Neuron (in vitro differentiated cells): ENCODE data around the gene MAST4.

ENCODE experiments used
- H2AFZ ChIP-seq: one replicate; pipeline ENCODE4 v1.6.1; 2013; ENCODE audit warnings: low read depth, mild to moderate bottlenecking, inconsistent platforms, low read length, moderate library complexity
- H3K27me3 ChIP-seq: one replicate; pipeline ENCODE4 v1.6.1; 2013; ENCODE audit warnings: low read length; ENCODE audit not compliant: insufficient read depth
- H3K36me3 ChIP-seq: one replicate; pipeline ENCODE4 v1.6.1; 2013; ENCODE audit warnings: low read length; ENCODE audit not compliant: insufficient read depth
- H3K4me1 ChIP-seq: one replicate; pipeline ENCODE4 v1.6.1; 2013; ENCODE audit warnings: low read length; ENCODE audit not compliant: insufficient read depth
- H3K4me3 ChIP-seq: 2 replicates; pipeline ENCODE4 v1.5.1; 2013; ENCODE audit warnings: mild to moderate bottlenecking, low read length, moderate library complexity
- H3K9me3 ChIP-seq: one replicate; pipeline ENCODE4 v1.6.1; 2013; ENCODE audit warnings: low read length

Gene MAST4

GRCh38 chr5:66908230-66908629 lies 312.0 kb downstream of the MAST4 start:
- Histone ChIP-seq H3K27me3 (no peaks in the 10 kb centered on the region), H3K4me3 (no peak overlapping the region), H3K9me3 (no peaks in the 10 kb centered on the region), H2AFZ (no peak overlapping the region), H3K36me3 (no peaks in the 10 kb centered on the region), H3K4me1 (no peaks in the 10 kb centered on the region)

GRCh38 chr5:66909364-66909763 lies 313.2 kb downstream of the MAST4 start:
- Histone ChIP-seq H3K4me3 (no peak overlapping the region), H3K27me3 (no peaks in the 10 kb centered on the region), H2AFZ (no peak overlapping the region), H3K4me1 (no peaks in the 10 kb centered on the region), H3K9me3 (no peaks in the 10 kb centered on the region), H3K36me3 (no peaks in the 10 kb centered on the region)

GRCh38 chr5:66912787-66913186 lies 316.6 kb downstream of the MAST4 start:
- H3K4me1 ChIP-seq, result no peaks in the 10 kb centered on the region
- H3K4me3 ChIP-seq, result no peak overlapping the region
- H2AFZ ChIP-seq, result no peak overlapping the region
- H3K9me3 ChIP-seq, result no peaks in the 10 kb centered on the region
- no peaks in the 10 kb centered on the region for H3K27me3 ChIP-seq
- no peaks in the 10 kb centered on the region for H3K36me3 ChIP-seq

- Histone ChIP-seq H3K27me3 (no peaks in the 10 kb centered on the region), H3K36me3 (no peaks in the 10 kb centered on the region), H3K4me3 (no peak overlapping the region), H3K4me1 (no peaks in the 10 kb centered on the region), H2AFZ (no peak overlapping the region), H3K9me3 (no peaks in the 10 kb centered on the region)
These were observed 319.3 kb downstream of the MAST4 start for GRCh38 chr5:66915531-66915930.

GRCh38 chr5:66922881-66923280 lies 326.7 kb downstream of the MAST4 start:
- H3K4me3 ChIP-seq, result no peak overlapping the region
- H3K36me3 ChIP-seq, result no peaks in the 10 kb centered on the region
- H3K4me1 ChIP-seq, result peaks cover 16% of the 10 kb centered on the region
- peak overlapping the region; percentile 29 for H2AFZ ChIP-seq
- H3K27me3 ChIP-seq, result no peaks in the 10 kb centered on the region
- H3K9me3 ChIP-seq, result no peaks in the 10 kb centered on the region

- H3K36me3 ChIP-seq, result no peaks in the 10 kb centered on the region
- no peak overlapping the region for H2AFZ ChIP-seq
- no peaks in the 10 kb centered on the region for H3K9me3 ChIP-seq
- no peak overlapping the region for H3K4me3 ChIP-seq
- peaks cover 16% of the 10 kb centered on the region for H3K4me1 ChIP-seq
- no peaks in the 10 kb centered on the region for H3K27me3 ChIP-seq
These were observed 327.3 kb downstream of the MAST4 start for GRCh38 chr5:66923457-66923856.

GRCh38 chr5:66923922-66924321 lies 327.7 kb downstream of the MAST4 start:
- no peak overlapping the region for H2AFZ ChIP-seq
- no peaks in the 10 kb centered on the region for H3K9me3 ChIP-seq
- H3K4me1 ChIP-seq, result peaks cover 16% of the 10 kb centered on the region
- H3K36me3 ChIP-seq, result no peaks in the 10 kb centered on the region
- no peaks in the 10 kb centered on the region for H3K27me3 ChIP-seq
- no peak overlapping the region for H3K4me3 ChIP-seq

GRCh38 chr5:66927140-66927539 lies 330.9 kb downstream of the MAST4 start:
- no peaks in the 10 kb centered on the region for H3K36me3 ChIP-seq
- H3K27me3 ChIP-seq, result no peaks in the 10 kb centered on the region
- no peak overlapping the region for H3K4me3 ChIP-seq
- H3K4me1 ChIP-seq, result peaks cover 13% of the 10 kb centered on the region
- H2AFZ ChIP-seq, result no peak overlapping the region
- H3K9me3 ChIP-seq, result no peaks in the 10 kb centered on the region

GRCh38 chr5:66929281-66929680 lies 333.1 kb downstream of the MAST4 start:
- Histone ChIP-seq H2AFZ (no peak overlapping the region), H3K27me3 (no peaks in the 10 kb centered on the region), H3K4me1 (no peaks in the 10 kb centered on the region), H3K9me3 (no peaks in the 10 kb centered on the region), H3K4me3 (no peak overlapping the region), H3K36me3 (no peaks in the 10 kb centered on the region)

- H3K27me3 ChIP-seq, result no peaks in the 10 kb centered on the region
- no peak overlapping the region for H2AFZ ChIP-seq
- H3K9me3 ChIP-seq, result no peaks in the 10 kb centered on the region
- H3K36me3 ChIP-seq, result no peaks in the 10 kb centered on the region
- no peaks in the 10 kb centered on the region for H3K4me1 ChIP-seq
- H3K4me3 ChIP-seq, result no peak overlapping the region
These were observed 333.8 kb downstream of the MAST4 start for GRCh38 chr5:66929995-66930394.

GRCh38 chr5:66931651-66932050 lies 335.5 kb downstream of the MAST4 start:
- Histone ChIP-seq H2AFZ (no peak overlapping the region), H3K9me3 (no peaks in the 10 kb centered on the region), H3K36me3 (no peaks in the 10 kb centered on the region), H3K4me1 (no peaks in the 10 kb centered on the region), H3K27me3 (no peaks in the 10 kb centered on the region), H3K4me3 (no peak overlapping the region)

GRCh38 chr5:66932457-66932856 lies 336.3 kb downstream of the MAST4 start:
- Histone ChIP-seq H3K36me3 (no peaks in the 10 kb centered on the region), H3K4me3 (no peak overlapping the region), H3K27me3 (no peaks in the 10 kb centered on the region), H2AFZ (no peak overlapping the region), H3K4me1 (no peaks in the 10 kb centered on the region), H3K9me3 (no peaks in the 10 kb centered on the region)

GRCh38 chr5:66933066-66933465 lies 336.9 kb downstream of the MAST4 start:
- H3K4me1 ChIP-seq, result no peaks in the 10 kb centered on the region
- no peaks in the 10 kb centered on the region for H3K36me3 ChIP-seq
- no peaks in the 10 kb centered on the region for H3K27me3 ChIP-seq
- no peak overlapping the region for H2AFZ ChIP-seq
- no peaks in the 10 kb centered on the region for H3K9me3 ChIP-seq
- no peak overlapping the region for H3K4me3 ChIP-seq

GRCh38 chr5:66939094-66939493 lies 342.9 kb downstream of the MAST4 start:
- H3K4me1 ChIP-seq, result no peaks in the 10 kb centered on the region
- H2AFZ ChIP-seq, result no peak overlapping the region
- no peaks in the 10 kb centered on the region for H3K9me3 ChIP-seq
- H3K27me3 ChIP-seq, result no peaks in the 10 kb centered on the region
- H3K4me3 ChIP-seq, result no peak overlapping the region
- no peaks in the 10 kb centered on the region for H3K36me3 ChIP-seq
